Neural cell (in vitro differentiated cells): ENCODE measurements around the gene RNF169. TPM values are rescaled to one million over a fixed set of nuclear protein-coding genes. Genes with fewer than 3 reads are reported as not detected.

Source experiments
- H2AFZ ChIP-seq: fragments of 200-600, 300-800 bp; sonication (generic), shearing (Covaris generic); 2 replicates; pipeline ENCODE4 v1.6.0; 2014; ENCODE audit warnings: low read depth, mild to moderate bottlenecking, antibody characterized with exemption, low read length, moderate library complexity
- H3F3A ChIP-seq: fragments of 200-600 bp; shearing (Covaris generic); 2 replicates; pipeline ENCODE4 v1.6.1; 2016; ENCODE audit warnings: mild to moderate bottlenecking, moderate library complexity, mixed read lengths, antibody characterized with exemption, low read length; ENCODE audit not compliant: insufficient read depth, poor library complexity, severe bottlenecking
- H3K27ac ChIP-seq: fragments of 200-600, 300-800 bp; sonication (generic), shearing (Covaris generic); 2 replicates; pipeline ENCODE4 v1.5.1; 2014; ENCODE audit warnings: mild to moderate bottlenecking, low read length, moderate library complexity
- H3K27me3 ChIP-seq: fragments of 300-800, 200-600 bp; sonication (generic), shearing (Covaris generic); 2 replicates; pipeline ENCODE4 v1.6.0; 2014; ENCODE audit warnings: mild to moderate bottlenecking, low read depth, low read length, moderate library complexity; ENCODE audit not compliant: insufficient read depth
- H3K36me3 ChIP-seq: fragments of 300-800, 200-600 bp; sonication (generic), shearing (Covaris generic); 2 replicates; pipeline ENCODE4 v1.5.1; 2014; ENCODE audit warnings: mild to moderate bottlenecking, antibody characterized with exemption, low read length, moderate library complexity; ENCODE audit not compliant: insufficient read depth
- H3K4me2 ChIP-seq: fragments of 300-800, 200-600 bp; sonication (generic), shearing (Covaris generic); 2 replicates; pipeline ENCODE4 v1.6.0; 2014; ENCODE audit warnings: mild to moderate bottlenecking, low read length
- H3K4me3 ChIP-seq: fragments of 300-800, 200-600 bp; sonication (generic), shearing (Covaris generic); 2 replicates; pipeline ENCODE4 v1.5.1; 2014; ENCODE audit warnings: mild to moderate bottlenecking, low read length, moderate library complexity
- H3K79me2 ChIP-seq: fragments of 200-600 bp; shearing (Covaris generic); replicated peaks from 2 replicates; pipeline ENCODE4 v1.6.0; 2014; ENCODE audit warnings: mild to moderate bottlenecking, low read length, moderate library complexity; ENCODE audit not compliant: insufficient read depth
- H3K9ac ChIP-seq: fragments of 300-800, 200-600 bp; sonication (generic), shearing (Covaris generic); 2 replicates; pipeline ENCODE4 v1.6.1; 2016; ENCODE audit warnings: mild to moderate bottlenecking, low read length, mixed read lengths
- H3K9me2 ChIP-seq: fragments of 200-600 bp; shearing (Covaris generic); 2 replicates; pipeline ENCODE4 v1.6.1; 2016; ENCODE audit warnings: mild to moderate bottlenecking, low read length, mixed read lengths; ENCODE audit not compliant: insufficient read depth
- H3K9me3 ChIP-seq: fragments of 200-600, 300-800 bp; sonication (generic), shearing (Covaris generic); 2 replicates; pipeline ENCODE4 v1.6.1; 2016; ENCODE audit warnings: mild to moderate bottlenecking, mixed run types, low read length, moderate library complexity, mixed read lengths
- H4K20me1 ChIP-seq: fragments of 200-600 bp; shearing (Covaris generic); 2 replicates; pipeline ENCODE4 v1.6.1; 2016; ENCODE audit warnings: mild to moderate bottlenecking, mixed run types; ENCODE audit not compliant: insufficient read depth
- EP300 ChIP-seq: fragments of 450-650 bp; conservative IDR thresholded peaks from 2 replicates; pipeline ENCODE4 v1.6.1; 2014; ENCODE audit warnings: antibody characterized with exemption, mild to moderate bottlenecking, moderate library complexity; ENCODE audit not compliant: poor library complexity, severe bottlenecking
- EZH2 ChIP-seq: fragments of 200-600, 300-800 bp; shearing (Covaris generic), sonication (generic); IDR thresholded peaks from 2 replicates; pipeline ENCODE4 v1.6.1; 2014; ENCODE audit warnings: antibody characterized with exemption, low read length, borderline replicate concordance, mild to moderate bottlenecking; ENCODE audit not compliant: insufficient read depth, poor library complexity, severe bottlenecking
- MXI1 ChIP-seq: fragments of 450-650 bp; conservative IDR thresholded peaks from 2 replicates; pipeline ENCODE4 v1.6.1; 2014; ENCODE audit warnings: antibody characterized with exemption, mild to moderate bottlenecking; ENCODE audit not compliant: poor library complexity, severe bottlenecking
- POLR2AphosphoS5 ChIP-seq: IDR thresholded peaks from 2 replicates; pipeline ENCODE4 v1.6.1; 2012
- RAD21 ChIP-seq: fragments of 450-650 bp; conservative IDR thresholded peaks from 2 replicates; pipeline ENCODE4 v1.6.1; 2014; ENCODE audit warnings: antibody characterized with exemption, mild to moderate bottlenecking, moderate library complexity
- SMC3 ChIP-seq: fragments of 450-650 bp; conservative IDR thresholded peaks from 2 replicates; pipeline ENCODE4 v1.6.1; 2014; ENCODE audit warnings: antibody characterized with exemption, mild to moderate bottlenecking, moderate library complexity; ENCODE audit not compliant: poor library complexity
- TAF1 ChIP-seq: IDR thresholded peaks from 2 replicates; pipeline ENCODE4 v1.6.1; 2012; ENCODE audit warnings: low read depth
- polyA plus RNA-seq: library from polyadenylated mRNA; depleted of rRNA; stranded (reverse); fragments of >200 nt; gene quantifications from 2 replicates; pipeline ENCODE4 v1.2.3, GENCODE V29; 2014
- TF ChIP-seq, protein P1 (sequence below): IDR thresholded peaks from 2 replicates; pipeline ENCODE4 v1.6.1; 2012; ENCODE audit warnings: borderline replicate concordance
- TF ChIP-seq, protein P2 (sequence below): fragments of 450-650 bp; IDR thresholded peaks from 2 replicates; pipeline ENCODE4 v1.5.1; 2014; ENCODE audit warnings: antibody characterized with exemption, mild to moderate bottlenecking, moderate library complexity; ENCODE audit not compliant: poor library complexity, severe bottlenecking

Gene RNF169
- polyA plus RNA-seq, 1 donor from 2014 or later: 10.6 TPM

DNA sequence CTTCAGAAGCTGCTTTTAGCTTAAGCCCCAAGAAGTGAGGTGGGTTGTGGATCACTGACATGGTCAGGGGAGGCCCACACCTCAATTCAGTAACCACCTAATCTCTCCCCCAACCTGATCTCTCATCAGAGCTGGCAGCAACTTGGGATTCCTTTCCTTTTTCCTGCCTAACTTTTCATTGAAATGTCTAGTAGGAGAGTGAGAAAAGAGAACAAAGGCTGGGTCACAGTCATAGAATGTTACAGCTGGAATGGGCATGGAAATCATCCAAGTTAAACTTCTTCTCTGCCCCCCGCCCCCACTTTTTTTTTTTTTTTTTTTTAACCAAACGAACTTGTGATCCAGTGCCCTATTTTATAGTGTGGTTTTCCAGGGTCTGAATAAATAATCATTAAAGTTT is 91.8 kb downstream of the RNF169 start:
- TF ChIP-seq TAF1 (no peak), SMC3 (no peak), EZH2 (no peak), MXI1 (no peak), EP300 (no peak)
- TF ChIP-seq, protein P1, sequence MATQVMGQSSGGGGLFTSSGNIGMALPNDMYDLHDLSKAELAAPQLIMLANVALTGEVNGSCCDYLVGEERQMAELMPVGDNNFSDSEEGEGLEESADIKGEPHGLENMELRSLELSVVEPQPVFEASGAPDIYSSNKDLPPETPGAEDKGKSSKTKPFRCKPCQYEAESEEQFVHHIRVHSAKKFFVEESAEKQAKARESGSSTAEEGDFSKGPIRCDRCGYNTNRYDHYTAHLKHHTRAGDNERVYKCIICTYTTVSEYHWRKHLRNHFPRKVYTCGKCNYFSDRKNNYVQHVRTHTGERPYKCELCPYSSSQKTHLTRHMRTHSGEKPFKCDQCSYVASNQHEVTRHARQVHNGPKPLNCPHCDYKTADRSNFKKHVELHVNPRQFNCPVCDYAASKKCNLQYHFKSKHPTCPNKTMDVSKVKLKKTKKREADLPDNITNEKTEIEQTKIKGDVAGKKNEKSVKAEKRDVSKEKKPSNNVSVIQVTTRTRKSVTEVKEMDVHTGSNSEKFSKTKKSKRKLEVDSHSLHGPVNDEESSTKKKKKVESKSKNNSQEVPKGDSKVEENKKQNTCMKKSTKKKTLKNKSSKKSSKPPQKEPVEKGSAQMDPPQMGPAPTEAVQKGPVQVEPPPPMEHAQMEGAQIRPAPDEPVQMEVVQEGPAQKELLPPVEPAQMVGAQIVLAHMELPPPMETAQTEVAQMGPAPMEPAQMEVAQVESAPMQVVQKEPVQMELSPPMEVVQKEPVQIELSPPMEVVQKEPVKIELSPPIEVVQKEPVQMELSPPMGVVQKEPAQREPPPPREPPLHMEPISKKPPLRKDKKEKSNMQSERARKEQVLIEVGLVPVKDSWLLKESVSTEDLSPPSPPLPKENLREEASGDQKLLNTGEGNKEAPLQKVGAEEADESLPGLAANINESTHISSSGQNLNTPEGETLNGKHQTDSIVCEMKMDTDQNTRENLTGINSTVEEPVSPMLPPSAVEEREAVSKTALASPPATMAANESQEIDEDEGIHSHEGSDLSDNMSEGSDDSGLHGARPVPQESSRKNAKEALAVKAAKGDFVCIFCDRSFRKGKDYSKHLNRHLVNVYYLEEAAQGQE: no peak
- no peak overlapping the region for H3K4me2 ChIP-seq
- H3K36me3 ChIP-seq: peaks cover 26% of the 10 kb centered on the region

DNA sequence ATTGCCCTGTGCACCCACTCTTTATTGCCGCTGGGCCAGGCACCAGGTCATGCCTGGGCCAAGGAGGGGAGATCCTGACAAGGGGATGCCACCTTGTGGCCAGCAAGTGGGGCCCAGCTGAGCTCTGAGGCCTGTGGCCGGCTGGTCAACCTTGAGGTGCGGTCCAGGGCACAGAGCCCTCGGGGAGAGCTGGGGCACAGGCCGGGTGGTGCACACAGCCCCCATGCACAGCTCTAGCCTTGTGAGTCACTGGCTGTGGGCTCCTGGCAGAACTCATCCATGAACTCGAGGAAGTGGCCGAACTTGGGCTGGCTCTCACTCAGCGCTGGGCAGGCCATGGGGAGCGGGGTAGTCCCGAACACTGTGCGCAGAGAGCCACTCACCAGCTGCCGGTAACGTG is 94.3 kb downstream of the RNF169 start:
- H3K27me3 ChIP-seq: no peaks in the 10 kb centered on the region
- no peak for TF ChIP-seq MXI1
- TF ChIP-seq POLR2AphosphoS5: no peak
- no peak for TF ChIP-seq SMC3
- TF ChIP-seq EZH2: no peak
- TF ChIP-seq EP300: no peak
- no peak for TF ChIP-seq RAD21
- TF ChIP-seq, protein P1: no peak
- no peak for TF ChIP-seq TAF1
- TF ChIP-seq, protein P2, sequence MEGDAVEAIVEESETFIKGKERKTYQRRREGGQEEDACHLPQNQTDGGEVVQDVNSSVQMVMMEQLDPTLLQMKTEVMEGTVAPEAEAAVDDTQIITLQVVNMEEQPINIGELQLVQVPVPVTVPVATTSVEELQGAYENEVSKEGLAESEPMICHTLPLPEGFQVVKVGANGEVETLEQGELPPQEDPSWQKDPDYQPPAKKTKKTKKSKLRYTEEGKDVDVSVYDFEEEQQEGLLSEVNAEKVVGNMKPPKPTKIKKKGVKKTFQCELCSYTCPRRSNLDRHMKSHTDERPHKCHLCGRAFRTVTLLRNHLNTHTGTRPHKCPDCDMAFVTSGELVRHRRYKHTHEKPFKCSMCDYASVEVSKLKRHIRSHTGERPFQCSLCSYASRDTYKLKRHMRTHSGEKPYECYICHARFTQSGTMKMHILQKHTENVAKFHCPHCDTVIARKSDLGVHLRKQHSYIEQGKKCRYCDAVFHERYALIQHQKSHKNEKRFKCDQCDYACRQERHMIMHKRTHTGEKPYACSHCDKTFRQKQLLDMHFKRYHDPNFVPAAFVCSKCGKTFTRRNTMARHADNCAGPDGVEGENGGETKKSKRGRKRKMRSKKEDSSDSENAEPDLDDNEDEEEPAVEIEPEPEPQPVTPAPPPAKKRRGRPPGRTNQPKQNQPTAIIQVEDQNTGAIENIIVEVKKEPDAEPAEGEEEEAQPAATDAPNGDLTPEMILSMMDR: no peak
- H3K9ac ChIP-seq: no peak overlapping the region
- no peaks in the 10 kb centered on the region for H3K9me3 ChIP-seq
- H3F3A ChIP-seq: no peaks in the 10 kb centered on the region
- H3K9me2 ChIP-seq: no peaks in the 10 kb centered on the region
- no peak overlapping the region for H3K4me3 ChIP-seq
- no peaks in the 10 kb centered on the region for H3K79me2 ChIP-seq
- no peak overlapping the region for H3K4me2 ChIP-seq
- no peaks in the 10 kb centered on the region for H4K20me1 ChIP-seq
- H3K36me3 ChIP-seq: peaks cover 9% of the 10 kb centered on the region
- no peak overlapping the region for H2AFZ ChIP-seq
- no peak overlapping the region for H3K27ac ChIP-seq

More for the DNA sequence above, 91.8 kb downstream of the RNF169 start:
- Histone ChIP-seq H3K27ac (no peak overlapping the region), H3K79me2 (no peaks in the 10 kb centered on the region), H3K27me3 (no peaks in the 10 kb centered on the region), H2AFZ (no peak overlapping the region), H3K4me3 (no peak overlapping the region), H3K9me2 (no peaks in the 10 kb centered on the region), H4K20me1 (no peaks in the 10 kb centered on the region), H3K9me3 (no peaks in the 10 kb centered on the region), H3K9ac (no peak overlapping the region), H3F3A (no peaks in the 10 kb centered on the region)
